K562 (cell line): Measurements from ENCODE around the gene PNPLA7. TPM values are rescaled to one million over a fixed set of nuclear protein-coding genes. Genes with fewer than 3 reads are reported as not detected.

Experiments used
- CEBPB ChIP-seq: fragments of 450-650 bp; IDR thresholded peaks from 2 replicates; pipeline ENCODE4 v1.6.1; 2016; ENCODE audit warnings: missing genetic modification characterization, missing compliant biosample characterization
- HDAC8 ChIP-seq: fragments of 450-650 bp; IDR thresholded peaks from 2 replicates; pipeline ENCODE4 v1.6.1; 2016; ENCODE audit warnings: mild to moderate bottlenecking, missing genetic modification characterization, moderate library complexity, missing compliant biosample characterization
- MEIS2 ChIP-seq: fragments of 450-650 bp; IDR thresholded peaks from 2 replicates; pipeline ENCODE4 v1.6.1; 2014; ENCODE audit warnings: mild to moderate bottlenecking; ENCODE audit not compliant: partially characterized antibody
- ZNF740 ChIP-seq, 3 experiments: fragments of 200-800 bp in 1 of 3; sonication (Bioruptor generic) in 1 of 3; sonication (generic) in 1 of 3; formaldehyde crosslinking in 1 of 3; IDR thresholded peaks; 2 replicates each; pipeline versions ENCODE4 v1.6.1 to v1.8.0; 2016 to 2022; ENCODE audit warnings: mild to moderate bottlenecking in 2 of 3, missing compliant biosample characterization in 2 of 3, missing genetic modification characterization in 2 of 3, missing genetic modification reagents in 1 of 3
- polyA plus RNA-seq, 8 experiments: library from polyadenylated mRNA; depleted of rRNA in 4 of 8; stranded (reverse) in 5 of 8; unstranded in 3 of 8; fragments of >200 nt; fragmentation: Nextera tagmentation in 2 of 8; fragmentation: Illumina TruSeq in 1 of 8; extraction: Ambion mirVana in 2 of 8; extraction: Trizol in 1 of 8; gene quantifications; 2 replicates each; pipeline versions ENCODE4 v1.2.1 to v1.2.3, GENCODE V29; 2011 to 2014; ENCODE audit warnings: inconsistent platforms in 1 of 8, missing spikeins in 1 of 8
- total RNA-seq, 7 experiments: library from RNA; depleted of rRNA in 6 of 7; stranded (reverse); fragments of >200 nt in 6 of 7; fragmentation: Illumina TruSeq in 2 of 7; extraction: Trizol in 2 of 7; gene quantifications; 2 replicates each; pipeline versions ENCODE4 v1.2.1 to v1.2.3, GENCODE V29; 2011 to 2021; ENCODE audit warnings: low replicate concordance in 1 of 7
- TF ChIP-seq, protein P1 (sequence below): sonication (generic); formaldehyde crosslinking; IDR thresholded peaks from 2 replicates; pipeline ENCODE4 v1.8.0; 2022; ENCODE audit warnings: mild to moderate bottlenecking, missing genetic modification reagents

Gene PNPLA7
- total and polyA plus RNA-seq, 9 of the 15 experiments (the other 6 are each of a cell fraction or from before 2014, with no cell fraction given): 0.01 to 0.85 (median 0.19) TPM; not detected in 1

DNA sequence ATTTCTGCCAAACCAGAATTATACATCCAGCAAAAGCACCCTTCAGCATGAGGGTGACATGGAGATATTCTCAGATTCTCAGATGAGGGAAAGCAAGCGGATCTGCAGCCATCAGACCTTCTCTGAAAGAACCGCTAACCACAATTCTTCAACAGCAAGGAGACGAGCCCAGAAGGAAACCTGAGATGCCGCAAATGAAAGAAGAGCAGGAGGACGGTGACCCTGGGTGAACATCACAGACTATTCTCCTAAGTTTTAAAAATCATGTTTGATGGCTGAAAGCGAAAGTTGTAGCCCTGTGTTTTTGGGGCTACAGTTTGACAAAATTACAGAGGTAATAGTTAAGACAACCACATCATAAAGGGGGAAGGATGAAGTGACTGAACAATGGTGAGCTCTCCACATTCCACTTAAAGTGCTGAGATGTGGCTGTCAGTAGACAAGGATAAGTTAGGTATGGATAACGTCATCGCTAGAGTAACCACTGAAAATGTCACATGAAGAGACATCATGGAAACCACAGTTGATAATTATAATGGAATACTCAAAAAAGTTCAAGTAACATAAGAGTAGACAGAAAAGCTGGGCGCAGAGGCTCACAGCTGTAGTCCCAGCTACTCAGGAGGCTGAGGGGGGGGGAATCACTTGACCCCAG is 59.5 kb downstream of the PNPLA7 start (continued):
- TF ChIP-seq, protein P1, sequence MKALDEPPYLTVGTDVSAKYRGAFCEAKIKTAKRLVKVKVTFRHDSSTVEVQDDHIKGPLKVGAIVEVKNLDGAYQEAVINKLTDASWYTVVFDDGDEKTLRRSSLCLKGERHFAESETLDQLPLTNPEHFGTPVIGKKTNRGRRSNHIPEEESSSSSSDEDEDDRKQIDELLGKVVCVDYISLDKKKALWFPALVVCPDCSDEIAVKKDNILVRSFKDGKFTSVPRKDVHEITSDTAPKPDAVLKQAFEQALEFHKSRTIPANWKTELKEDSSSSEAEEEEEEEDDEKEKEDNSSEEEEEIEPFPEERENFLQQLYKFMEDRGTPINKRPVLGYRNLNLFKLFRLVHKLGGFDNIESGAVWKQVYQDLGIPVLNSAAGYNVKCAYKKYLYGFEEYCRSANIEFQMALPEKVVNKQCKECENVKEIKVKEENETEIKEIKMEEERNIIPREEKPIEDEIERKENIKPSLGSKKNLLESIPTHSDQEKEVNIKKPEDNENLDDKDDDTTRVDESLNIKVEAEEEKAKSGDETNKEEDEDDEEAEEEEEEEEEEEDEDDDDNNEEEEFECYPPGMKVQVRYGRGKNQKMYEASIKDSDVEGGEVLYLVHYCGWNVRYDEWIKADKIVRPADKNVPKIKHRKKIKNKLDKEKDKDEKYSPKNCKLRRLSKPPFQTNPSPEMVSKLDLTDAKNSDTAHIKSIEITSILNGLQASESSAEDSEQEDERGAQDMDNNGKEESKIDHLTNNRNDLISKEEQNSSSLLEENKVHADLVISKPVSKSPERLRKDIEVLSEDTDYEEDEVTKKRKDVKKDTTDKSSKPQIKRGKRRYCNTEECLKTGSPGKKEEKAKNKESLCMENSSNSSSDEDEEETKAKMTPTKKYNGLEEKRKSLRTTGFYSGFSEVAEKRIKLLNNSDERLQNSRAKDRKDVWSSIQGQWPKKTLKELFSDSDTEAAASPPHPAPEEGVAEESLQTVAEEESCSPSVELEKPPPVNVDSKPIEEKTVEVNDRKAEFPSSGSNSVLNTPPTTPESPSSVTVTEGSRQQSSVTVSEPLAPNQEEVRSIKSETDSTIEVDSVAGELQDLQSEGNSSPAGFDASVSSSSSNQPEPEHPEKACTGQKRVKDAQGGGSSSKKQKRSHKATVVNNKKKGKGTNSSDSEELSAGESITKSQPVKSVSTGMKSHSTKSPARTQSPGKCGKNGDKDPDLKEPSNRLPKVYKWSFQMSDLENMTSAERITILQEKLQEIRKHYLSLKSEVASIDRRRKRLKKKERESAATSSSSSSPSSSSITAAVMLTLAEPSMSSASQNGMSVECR (CRISPR knock-in tag): no peak
- TF ChIP-seq MEIS2 (peak; percentile 7), CEBPB (tag) (no peak), HDAC8 (tag) (no peak), ZNF740 (CRISPR knock-in tag; IDR thresholded peaks at IDR 0.05) (no peak), ZNF740 (tag; IDR thresholded peaks at IDR 0.05) (0 out of 4 replicates have a peak, but pooled peaks of 1 of the 2 experiments have one; percentile 39)
